ENCODE data around the gene REG1B.
"Not testable (repeated sequence)": the region's sequence is repeated elsewhere in the genome, so short reads cannot be mapped to it uniquely, and the experiment has no call there.

REG1B gene

DNA sequence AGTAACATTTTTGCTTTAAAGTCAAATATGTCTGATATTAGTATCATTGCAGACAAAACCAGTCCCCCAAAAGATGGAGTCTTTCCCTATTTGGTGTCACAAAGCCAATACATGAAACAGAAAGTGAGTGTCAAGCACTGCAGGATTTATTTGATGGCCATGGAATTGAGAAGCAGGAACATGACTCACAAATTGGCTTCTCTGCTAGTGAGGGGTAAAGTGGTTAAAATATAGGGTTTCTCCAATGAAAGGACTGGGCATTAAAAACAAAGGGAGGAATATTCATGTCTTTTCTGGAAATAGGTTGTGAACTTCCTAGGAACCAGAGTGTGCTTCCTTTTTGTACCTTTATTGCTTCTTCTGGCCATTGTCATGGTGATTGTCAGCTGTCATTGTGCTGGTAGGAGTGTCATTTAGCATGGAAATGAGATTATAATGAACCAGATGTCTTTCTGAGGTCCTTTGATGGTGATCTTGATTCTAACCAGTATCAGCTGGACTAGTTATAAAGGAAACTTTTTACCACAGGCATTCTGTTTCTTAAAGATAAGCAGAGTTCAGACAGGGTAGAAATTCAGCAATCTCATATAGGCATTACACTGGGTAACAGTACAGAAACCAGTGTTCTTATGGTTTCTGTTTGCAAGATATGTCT is 4.1 kb downstream of the REG1B start:
- no peak for DNase-seq

DNA sequence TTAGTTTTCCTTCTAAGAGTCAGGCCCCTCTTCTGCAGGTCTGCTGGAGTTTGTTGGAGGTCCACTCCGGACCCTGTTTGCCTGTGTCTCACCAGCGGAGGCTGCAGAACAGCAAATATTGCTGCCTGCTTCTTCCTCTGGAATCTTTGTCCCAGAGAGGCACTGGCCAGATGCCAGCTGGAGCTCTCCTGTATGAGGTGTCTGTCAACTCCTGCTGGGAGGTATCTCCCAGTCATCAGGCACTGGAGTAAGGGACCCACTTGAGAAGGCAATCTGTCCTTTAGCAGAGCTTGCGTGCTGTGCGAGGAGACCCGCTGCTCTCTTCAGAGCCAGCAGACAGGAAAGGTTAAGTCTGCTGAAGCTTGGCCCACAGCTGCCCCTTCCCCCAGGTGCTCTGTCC is 4.8 kb downstream of the REG1B start:
- no peak for DNase-seq

DNA sequence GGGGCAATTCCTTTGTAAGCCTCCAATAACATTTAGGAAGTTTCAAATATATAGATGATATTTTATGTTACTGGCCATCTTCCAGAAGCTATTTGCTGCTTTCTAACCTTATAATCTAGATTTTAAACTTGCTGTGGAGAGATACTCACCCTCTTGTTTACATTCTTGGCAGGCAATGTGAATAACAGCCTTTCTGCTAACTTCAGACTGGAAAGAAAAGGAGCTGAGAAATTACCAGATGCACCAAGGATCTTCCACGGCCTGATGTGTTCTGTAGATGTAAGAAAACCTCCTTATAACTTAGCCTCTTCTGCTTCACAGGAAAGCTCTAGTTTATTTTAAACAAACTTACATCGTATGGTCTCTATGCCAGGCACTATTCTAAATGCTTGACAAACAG is 16.7 kb downstream of the REG1B start:
- DNase-seq = no peak

DNA sequence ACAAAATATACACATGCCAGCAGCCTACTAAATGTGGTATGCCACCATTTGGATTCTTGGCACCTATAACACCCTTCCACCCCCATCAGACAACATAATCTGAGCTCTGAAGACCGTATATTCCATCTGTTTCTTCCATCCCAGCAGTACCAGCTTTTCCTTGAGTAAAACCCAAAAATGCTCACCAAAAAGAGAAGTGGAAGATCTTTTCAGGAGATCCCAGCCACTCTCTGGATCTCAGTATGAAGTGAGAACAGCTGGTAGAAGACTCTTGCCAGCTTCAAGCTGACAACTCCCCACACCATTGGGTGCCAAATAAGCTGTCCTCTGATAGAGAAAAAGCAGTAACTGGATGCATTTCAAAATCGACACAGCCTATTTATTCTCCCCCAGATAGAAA is 22.6 kb downstream of the REG1B start:
- DNase-seq = no peak

DNA sequence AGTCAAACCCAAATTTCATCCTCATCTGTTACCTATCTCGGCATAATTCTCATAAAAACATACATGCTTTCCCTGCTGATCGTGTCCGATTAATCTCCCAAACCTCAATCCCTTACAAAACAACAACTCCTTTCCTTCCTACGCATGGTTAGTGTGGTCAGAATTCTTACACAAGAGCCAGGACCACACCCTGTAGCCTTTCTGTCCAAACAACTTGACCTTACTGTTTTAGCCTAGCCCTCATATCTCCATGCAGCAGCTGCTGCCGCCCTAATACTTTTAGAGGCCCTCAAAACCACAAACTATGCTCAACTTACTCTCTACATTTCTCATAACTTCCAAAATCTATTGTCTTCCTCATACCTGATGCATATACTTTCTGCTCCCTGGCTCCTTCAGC is 33.0 kb downstream of the REG1B start:
- not testable (repeated sequence) for DNase-seq

DNA sequence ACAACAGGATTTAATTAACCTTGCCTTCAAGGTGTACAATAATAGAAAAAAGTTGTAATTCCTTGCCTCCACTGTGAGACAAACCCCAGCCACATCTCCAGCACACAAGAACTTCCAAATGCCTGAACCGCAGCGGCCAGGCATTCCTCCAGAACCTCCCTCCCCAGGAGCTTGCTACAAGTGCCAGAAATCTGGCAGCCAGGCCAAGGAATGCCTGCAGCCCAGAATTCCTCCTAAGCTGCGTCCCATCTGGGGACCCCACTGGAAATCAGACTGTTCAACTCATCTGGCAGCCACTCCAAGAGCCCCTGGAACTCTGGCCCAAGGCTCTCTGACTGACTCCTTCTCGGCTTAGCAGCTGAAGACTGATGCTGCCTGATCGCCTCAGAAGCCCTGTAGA is 34.3 kb downstream of the REG1B start:
- DNase-seq = not testable (repeated sequence)

DNA sequence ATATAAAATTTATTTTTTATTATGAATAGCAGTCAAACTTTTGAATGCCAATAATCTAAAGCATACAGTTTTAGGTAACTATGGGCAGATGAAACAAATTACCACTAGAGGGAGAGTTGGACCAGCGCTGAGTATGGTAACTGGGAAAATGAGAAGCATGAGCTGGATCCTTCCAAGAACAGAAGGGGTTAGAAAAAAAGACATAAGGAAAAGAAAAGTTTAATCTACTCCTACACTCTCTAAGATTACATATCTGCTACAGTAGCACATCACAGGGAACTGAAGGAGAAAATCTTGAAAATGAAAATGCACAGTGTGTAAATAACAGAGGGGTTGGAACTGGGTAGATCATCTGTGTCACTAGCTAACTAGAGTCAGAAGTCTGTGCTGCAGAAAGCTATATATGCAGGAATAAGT is 46.8 kb downstream of the REG1B start:
- no peak for DNase-seq

DNA sequence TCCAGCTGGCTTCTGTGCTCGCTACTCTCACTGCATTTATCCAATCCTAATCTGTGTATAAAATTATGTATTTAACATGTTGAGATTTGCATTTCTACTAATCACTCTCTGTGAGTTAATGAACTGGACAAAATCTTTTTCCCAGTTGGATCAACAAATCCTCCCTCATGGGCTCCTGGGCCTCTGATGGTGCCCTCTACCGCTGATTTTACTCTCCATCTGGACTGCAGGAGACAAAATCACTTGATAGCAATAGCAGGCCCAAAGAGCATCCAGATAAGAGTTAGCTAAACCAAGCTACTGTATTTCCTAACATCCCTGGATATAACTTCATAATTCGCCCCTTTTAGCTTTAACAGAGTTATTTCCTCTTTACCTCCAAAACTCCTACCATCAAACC is 47.8 kb downstream of the REG1B start:
- no peak for DNase-seq

Data from effector CD8-positive, alpha-beta T cell (primary cell).